HG03066 (cell line): Measurements from ENCODE around the gene DENND5A.

ENCODE experiments used
- ATAC-seq: cut with Tn5 transposase; IDR thresholded peaks from one replicate; pipeline ENCODE4 v1.9.1; 2021; ENCODE audit warnings: low read depth; ENCODE audit not compliant: unreplicated experiment

DENND5A gene

GRCh38 chr11:9142732-9143131 is 122.4 kb downstream of the DENND5A start:
- no peak for ATAC-seq

DNA sequence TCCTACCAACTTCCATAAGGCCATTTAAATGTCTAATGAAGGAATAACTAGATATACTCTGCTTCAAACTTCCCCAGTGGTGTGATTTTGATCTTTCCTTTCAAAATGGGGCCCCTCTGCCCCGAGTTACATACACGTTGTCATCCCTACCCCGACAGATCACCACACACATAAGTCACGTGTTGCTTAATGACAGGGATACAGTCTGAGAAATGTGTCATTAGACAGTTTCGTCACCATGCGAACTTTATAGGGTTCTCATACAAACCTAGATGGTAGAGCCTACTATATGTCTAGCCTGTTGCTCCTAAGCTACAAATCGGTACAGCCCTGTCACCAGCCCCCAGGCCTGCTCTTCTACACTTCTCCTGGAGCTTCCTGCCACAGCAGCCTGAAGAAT is 124.0 kb downstream of the DENND5A start:
- no peak for ATAC-seq

DNA sequence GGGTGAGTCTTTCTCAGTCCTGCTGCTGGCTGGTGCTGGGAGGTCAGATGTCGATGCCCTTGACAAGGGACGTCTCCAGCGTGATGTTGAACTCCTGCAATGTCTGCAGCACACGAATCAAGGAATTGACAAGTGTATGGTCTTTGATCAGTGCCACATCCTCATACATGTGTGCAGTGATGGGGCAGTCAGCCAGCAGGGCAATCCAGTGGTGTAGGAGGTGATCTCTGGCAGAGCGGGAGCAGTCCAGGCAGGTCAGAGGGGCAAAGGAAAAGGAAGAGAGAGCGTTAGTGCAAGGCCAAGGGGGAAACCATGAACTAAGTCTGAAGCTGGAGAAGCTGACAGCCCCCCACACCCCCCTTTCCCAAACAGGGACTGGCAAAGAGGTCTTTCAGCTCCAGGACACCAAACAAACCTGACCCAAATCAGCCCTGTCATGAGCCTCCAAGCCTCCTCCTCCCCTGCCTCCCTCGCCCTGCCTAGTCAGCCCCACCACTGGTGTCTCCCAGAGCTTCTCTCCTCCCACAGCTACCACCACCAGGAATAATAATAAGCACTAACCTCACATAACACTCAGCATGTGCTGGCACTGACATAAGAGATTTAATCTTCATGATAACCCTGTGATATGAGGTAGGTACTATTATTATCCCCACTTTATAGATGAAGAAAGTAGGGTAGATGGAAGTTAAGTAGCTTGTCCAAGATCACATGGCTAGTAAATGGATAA is 125.4 kb downstream of the DENND5A start:
- no peak for ATAC-seq

DNA sequence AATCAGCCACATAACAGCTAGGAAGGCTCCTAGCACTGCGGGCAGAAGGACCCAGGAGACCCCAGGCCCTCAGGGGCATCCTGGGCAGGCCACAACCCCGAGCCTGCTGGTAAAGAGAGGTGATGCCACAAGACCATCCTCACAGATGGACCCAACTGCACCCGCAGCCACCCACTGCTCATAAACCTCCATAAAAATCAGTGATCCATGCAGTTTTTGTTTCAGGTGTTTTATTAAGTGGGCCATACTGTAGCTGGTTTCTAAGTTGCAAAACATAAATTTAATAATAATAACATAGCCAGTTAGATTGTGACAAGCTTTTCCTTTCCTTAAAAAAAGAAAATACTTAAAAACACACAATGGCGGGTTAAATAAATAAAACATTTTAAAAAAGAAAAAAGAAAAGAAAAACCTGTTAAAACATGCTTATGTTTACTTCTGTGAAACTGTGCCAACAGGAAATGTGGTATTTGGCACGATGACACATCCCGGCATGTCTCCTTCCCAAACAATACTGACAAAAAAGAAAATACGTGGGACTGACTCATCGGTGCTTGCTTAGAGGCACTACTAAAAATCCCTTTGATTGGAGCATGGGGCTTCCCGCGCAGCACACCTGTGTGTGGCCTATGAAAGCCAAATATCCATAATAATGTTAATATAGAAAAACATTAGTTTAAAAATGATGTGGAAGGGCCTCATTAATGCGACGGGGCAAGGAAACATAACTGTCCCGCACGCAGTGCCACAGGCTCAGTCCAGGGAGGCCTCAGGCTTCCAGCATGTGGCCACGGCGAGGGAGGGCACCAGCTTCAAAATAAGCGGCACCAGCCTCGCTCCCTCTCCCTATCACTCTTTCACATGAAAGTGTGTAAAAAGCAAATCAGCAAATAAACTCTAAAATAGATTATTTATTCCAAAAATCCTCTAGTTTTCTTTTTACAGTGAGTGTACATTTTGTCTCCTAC is 126.3 kb downstream of the DENND5A start:
- ATAC-seq = no peak

- ATAC-seq = no peak
Observed at GRCh38 chr11:9138133-9138453, 127.1 kb downstream of the DENND5A start.

DNA sequence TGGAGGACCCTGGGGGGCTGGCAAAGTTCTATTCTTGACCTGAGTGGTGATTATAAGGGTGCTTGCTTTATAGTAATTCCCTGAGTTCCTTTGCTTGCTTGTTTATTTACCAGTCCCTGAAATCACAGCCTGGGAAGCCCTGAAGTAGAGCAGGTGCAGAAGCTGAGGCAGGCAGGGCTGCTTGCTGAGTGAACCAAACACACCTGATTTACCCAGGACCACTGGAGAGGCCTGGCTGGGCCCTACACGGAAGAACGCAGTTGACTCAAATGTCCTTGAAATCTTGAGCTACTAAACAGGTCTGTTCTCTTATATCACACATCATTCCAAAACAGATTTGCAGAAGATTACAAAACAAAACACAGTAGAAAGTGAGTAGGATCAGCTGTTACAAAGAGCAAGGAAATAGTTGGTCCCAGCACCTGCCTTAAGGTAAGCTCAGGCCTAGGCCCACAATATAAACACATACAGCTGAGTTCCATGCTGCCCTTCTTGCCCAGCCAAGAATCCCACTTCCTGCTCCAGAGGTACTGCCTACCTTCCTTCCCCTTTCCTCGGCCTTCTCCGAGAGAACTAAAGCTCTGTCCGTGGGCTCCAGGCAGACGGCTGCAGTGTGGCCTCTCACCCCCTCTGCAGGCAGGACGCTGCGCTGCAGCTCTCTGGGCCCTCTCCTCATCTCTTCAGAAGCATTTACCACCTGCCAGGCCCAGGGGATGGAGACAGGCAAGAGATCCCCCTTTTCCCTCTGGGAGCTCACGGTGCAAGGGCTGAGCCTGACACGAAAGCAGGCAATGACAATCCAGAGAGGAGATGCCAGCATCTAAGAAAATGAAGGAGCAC is 127.6 kb downstream of the DENND5A start:
- ATAC-seq = no peak

DNA sequence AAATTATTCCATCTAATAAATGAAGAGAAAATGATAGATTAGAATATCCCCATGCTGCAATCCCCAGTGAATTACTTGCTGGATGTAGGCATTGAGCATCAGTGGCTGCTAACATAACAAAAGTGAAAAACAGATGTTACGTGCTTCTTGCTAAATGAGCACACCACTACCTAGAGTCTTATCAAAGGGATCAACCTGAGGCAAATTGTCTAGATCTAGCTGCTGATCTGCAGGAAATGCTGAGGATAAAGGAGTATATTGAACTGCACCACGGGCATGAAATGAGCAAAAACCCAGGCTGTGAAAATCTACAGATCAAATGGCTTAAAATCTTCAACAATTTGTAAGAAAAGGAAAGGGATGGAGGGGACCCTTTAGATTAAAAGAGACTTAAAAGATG is 128.4 kb downstream of the DENND5A start:
- no peak for ATAC-seq

- ATAC-seq = no peak
Observed at GRCh38 chr11:9133956-9134355, 131.2 kb downstream of the DENND5A start.

DNA sequence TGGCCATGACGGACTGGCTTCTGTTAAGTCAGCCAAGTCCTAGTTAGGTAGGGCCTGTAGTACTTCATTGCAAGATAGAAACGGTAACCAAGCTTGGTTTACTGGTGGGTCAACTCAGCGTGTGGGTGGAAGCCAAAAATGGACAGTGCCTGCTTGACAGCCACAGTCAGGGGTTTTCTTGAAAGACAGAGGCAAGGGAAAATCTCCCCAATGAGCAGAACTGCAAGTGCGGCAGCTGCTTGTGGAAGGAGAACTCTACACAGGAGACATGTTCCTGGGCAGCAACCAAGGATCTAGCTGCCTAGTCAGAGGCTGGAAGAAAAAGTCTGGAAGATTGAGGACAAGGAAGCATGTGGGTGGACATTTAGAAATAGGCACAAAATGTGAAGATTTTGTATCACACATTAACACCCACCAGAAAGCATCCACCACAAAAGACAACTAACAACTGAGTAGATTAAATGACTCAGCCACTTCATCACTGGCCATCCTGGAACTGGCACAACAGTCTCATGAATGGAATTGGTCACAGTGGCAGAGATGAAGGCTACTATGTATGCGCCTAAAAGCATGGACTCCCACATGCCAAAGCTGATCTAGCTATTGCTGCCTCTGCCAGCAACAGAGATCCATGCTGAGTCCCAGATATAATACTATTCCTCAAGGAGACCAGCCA is 132.8 kb downstream of the DENND5A start:
- no peak for ATAC-seq

DNA sequence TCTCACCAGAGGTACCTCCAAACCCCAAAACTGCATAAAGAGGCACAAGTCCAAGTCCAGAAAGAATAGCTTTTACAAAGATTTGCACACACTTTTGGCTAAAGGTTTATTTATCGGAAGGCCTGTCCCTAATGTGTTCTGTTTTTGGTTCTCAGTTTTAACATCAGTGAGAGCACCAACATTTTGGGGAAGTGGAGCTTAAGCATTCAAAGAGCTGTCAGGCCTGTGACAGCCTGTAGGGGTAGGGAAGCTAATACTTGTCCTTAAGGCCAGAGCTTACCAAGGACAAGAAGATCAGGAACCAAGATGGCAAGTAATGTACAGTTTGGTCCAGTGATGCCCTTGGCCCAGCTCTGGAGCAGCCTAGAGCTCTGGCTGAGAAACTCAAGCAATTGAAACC is 134.9 kb downstream of the DENND5A start:
- no peak for ATAC-seq

- no peak for ATAC-seq
Observed at GRCh38 chr11:9126636-9127035, 138.5 kb downstream of the DENND5A start.

GRCh38 chr11:9125185-9125886 is 139.8 kb downstream of the DENND5A start:
- no peak for ATAC-seq

DNA sequence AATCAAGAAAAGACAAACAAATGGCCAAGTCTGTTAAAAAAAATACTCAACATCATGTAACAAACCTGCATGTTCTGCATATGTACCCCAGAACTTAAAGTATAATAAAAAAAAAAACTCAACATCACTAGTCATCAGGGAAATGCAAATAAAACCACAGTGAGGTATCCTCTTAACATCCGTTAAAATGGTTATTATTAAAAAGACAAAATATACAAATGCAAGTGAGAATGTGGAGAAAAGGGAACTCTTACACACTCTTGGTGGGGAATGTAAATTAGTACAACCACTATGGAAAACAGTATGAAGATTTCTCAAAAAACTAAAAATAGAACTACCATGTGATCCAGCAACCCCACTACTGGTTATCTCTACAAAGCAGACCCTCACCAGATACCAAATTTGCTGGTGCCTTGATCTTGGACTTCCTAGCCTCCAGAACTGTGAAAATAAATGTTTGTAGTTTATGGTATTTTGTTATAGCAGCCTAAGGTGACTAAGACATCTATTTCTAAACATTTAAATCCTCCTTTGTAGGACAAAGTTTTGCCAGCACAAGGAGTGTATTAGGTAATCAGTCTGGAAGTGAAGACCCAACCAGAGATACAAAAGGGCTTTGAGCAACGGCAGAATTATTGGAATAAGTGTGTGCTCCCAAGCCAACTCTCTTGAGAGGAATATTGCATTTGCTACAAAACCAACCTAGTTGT is 141.4 kb downstream of the DENND5A start:
- ATAC-seq = no peak

- ATAC-seq = no peak
Observed at GRCh38 chr11:9121469-9121796, 143.7 kb downstream of the DENND5A start.

- ATAC-seq = no peak
Observed at GRCh38 chr11:9120664-9121468, 144.3 kb downstream of the DENND5A start.

DNA sequence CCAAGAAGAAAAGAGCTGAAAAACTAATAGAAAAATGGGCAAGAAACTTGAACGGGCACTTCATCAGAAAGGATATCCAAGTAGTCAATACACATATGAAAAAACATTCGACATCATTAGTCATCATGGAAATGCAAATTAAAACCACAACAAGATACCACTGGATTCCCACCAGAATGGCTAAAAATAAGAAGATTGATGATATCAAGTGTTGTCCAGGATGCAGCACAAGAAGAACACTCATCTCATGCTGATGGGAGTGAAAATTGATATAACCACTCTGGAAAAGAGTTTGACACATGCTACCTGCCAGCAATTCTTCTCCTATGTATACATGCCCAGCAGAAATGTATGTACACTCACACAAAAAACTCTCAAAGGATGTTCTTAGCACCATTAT is 146.9 kb downstream of the DENND5A start:
- no peak for ATAC-seq

GRCh38 chr11:9112075-9112474 is 153.1 kb downstream of the DENND5A start:
- ATAC-seq = no peak

DNA sequence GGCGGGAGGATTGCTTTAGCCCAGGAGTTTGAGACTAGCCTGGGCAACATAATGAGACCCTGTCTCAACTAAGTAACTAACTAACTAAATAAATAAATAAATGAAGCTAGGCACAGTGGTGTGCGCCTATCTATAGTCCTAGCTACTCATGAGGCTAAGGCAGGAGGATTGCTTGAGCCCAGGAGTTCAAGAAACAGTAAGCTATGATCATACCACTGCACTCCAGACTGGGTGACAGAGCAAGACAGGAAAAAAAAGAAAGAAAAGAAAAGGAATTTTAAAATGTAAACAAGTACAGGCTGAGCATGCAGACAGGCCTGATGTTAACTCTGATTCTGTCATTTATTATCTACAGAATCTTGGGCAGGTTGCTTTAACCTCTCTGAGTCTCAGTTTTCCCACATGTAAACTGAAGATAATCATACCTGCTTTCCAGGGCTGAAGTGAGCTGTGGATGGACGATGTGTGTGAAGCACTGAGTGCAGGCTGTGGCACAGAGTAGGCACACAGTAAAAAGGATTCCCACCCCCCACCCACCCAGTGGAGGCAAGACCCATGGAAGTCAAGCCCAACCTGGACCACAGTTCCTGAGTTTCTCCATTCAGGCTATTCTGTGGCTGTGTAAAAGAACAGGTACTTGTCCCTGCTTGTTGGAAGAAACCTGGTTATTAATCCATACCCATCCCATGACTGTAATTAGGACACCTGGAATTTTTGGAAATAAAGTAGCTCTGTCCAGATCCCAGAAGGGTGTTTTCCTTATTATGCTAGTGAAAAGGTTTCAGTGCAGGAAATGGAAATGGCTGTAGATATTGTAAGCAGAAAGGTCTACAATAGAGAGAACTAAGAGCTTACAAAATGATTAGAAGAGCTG is 155.1 kb downstream of the DENND5A start:
- ATAC-seq = no peak
